ENCODE measurements around the gene GIMAP8.
"Not testable (repeated sequence)": the region's sequence is repeated elsewhere in the genome, so short reads cannot be mapped to it uniquely, and the experiment has no call there.

Gene GIMAP8

GRCh38 chr7:150471886-150472285 is 21.5 kb downstream of the GIMAP8 start:
- DNase-seq = no peak

GRCh38 chr7:150473902-150474301 is 23.5 kb downstream of the GIMAP8 start:
- no peak for DNase-seq

GRCh38 chr7:150476285-150476684 is 25.9 kb downstream of the GIMAP8 start:
- no peak for DNase-seq

GRCh38 chr7:150476819-150477631 is 26.6 kb downstream of the GIMAP8 start:
- DNase-seq = no peak

GRCh38 chr7:150479023-150479716 is 28.7 kb downstream of the GIMAP8 start:
- DNase-seq = no peak

GRCh38 chr7:150481186-150481920 is 30.9 kb downstream of the GIMAP8 start:
- no peak for DNase-seq

- DNase-seq = no peak
These were observed 31.5 kb downstream of the GIMAP8 start for GRCh38 chr7:150481922-150482321.

- not testable (repeated sequence) for DNase-seq
These were observed 33.1 kb downstream of the GIMAP8 start for GRCh38 chr7:150483514-150483913.

GRCh38 chr7:150484071-150484470 is 33.6 kb downstream of the GIMAP8 start:
- DNase-seq = not testable (repeated sequence)

GRCh38 chr7:150487625-150488024 is 37.2 kb downstream of the GIMAP8 start:
- no peak for DNase-seq

GRCh38 chr7:150489782-150490181 is 39.4 kb downstream of the GIMAP8 start:
- DNase-seq = no peak

- DNase-seq = not testable (repeated sequence)
These were observed 43.0 kb downstream of the GIMAP8 start for GRCh38 chr7:150493442-150493841.

- DNase-seq = no peak
These were observed 52.1 kb downstream of the GIMAP8 start for GRCh38 chr7:150502519-150502918.

GRCh38 chr7:150503155-150503554 is 52.7 kb downstream of the GIMAP8 start:
- no peak for DNase-seq

- DNase-seq = no peak
These were observed 53.2 kb downstream of the GIMAP8 start for GRCh38 chr7:150503581-150503980.

GRCh38 chr7:150507947-150508602 is 57.6 kb downstream of the GIMAP8 start:
- no peak for DNase-seq

- DNase-seq = no peak
These were observed 60.6 kb downstream of the GIMAP8 start for GRCh38 chr7:150511048-150511447.

- DNase-seq = no peak
These were observed 63.3 kb downstream of the GIMAP8 start for GRCh38 chr7:150513758-150514157.

- no peak for DNase-seq
These were observed 64.4 kb downstream of the GIMAP8 start, which contains the start of gene GIMAP7 for GRCh38 chr7:150514748-150515222. Gene GIMAP7 (plus strand): TSS chr7:150514872. CDS start chr7:150519975, 5,103 bp downstream.

- DNase-seq = no peak
These were observed 65.1 kb downstream of the GIMAP8 start for GRCh38 chr7:150515248-150516147.

GRCh38 chr7:150516956-150517745 is 66.7 kb downstream of the GIMAP8 start:
- no peak for DNase-seq
